Measurements from ENCODE around the gene UROC1. TPM values are rescaled to one million over a fixed set of nuclear protein-coding genes. Genes with fewer than 3 reads are reported as not detected.

Gene UROC1
- total and polyA plus RNA-seq, 2 donors (not counting 1 experiment from before 2014, with no cell fraction given): not detected

- no peaks in the 10 kb centered on the region for H4K20me1 ChIP-seq (ENCODE audit: control insufficient read depth, insufficient read depth, low read length, poor library complexity, severe bottlenecking)
- no peak overlapping the region for H2AFZ ChIP-seq (ENCODE audit: insufficient read depth, low read depth, low read length, poor library complexity, severe bottlenecking)
- H3K4me1 ChIP-seq (ENCODE audit: control insufficient read depth in 2 of 2, insufficient read depth in 2 of 2, low read length in 2 of 2): no peaks in the 10 kb centered on the region
- peaks cover 0 to 38% of the 10 kb centered on the region in 2 experiments for H3K36me3 ChIP-seq (replicated peaks in 1 of 2; ENCODE audit: control extremely low read depth in 1 of 2, control insufficient read depth in 1 of 2, extremely low read depth in 1 of 2, insufficient read depth in 2 of 2, low read length in 1 of 2)
- no peak overlapping the region for H3K9ac ChIP-seq (ENCODE audit: low read length)
- no peaks in the 10 kb centered on the region for H3K27me3 Mint-ChIP-seq
- intact Hi-C loops (cut with micrococcal nuclease): no loop called here
- TF ChIP-seq EZH2 (IDR thresholded peaks at IDR 0.05; ENCODE audit: borderline replicate concordance, insufficient read depth, low read depth, low read length, poor library complexity, severe bottlenecking) (no peak), CTCF (IDR thresholded peaks at IDR 0.05) (no peak)
- CTCF ChIA-PET: no interaction called here
- no peak for ATAC-seq (ENCODE audit: low read depth)
- no peaks in the 10 kb centered on the region for H3K79me2 ChIP-seq (ENCODE audit: control insufficient read depth, insufficient read depth, low read length)
- POLR2A ChIA-PET: no interaction called here
- no peak for DNase-seq
- H3K4me3 Mint-ChIP-seq: no peak overlapping the region
- no peak overlapping the region for H3K27ac ChIP-seq (ENCODE audit: low read length in 2 of 2)
- H3K4me1 Mint-ChIP-seq: no peaks in the 10 kb centered on the region
- no peaks in the 10 kb centered on the region for H3K9me3 ChIP-seq (ENCODE audit: control extremely low read depth in 1 of 3, control insufficient read depth in 2 of 3, insufficient read depth in 1 of 3, low read length in 2 of 3)
- no peaks in the 10 kb centered on the region for H3K9me3 Mint-ChIP-seq (ENCODE audit: insufficient read depth)
- 92% methylated on average over 15 of the region's 15 CpGs for WGBS (ENCODE audit: insufficient coverage)
- no peaks in the 10 kb centered on the region for H3K27me3 ChIP-seq (replicated peaks in 1 of 4; ENCODE audit: control extremely low read depth in 1 of 4, control insufficient read depth in 3 of 4, insufficient read depth in 4 of 4, low read length in 3 of 4)
- H3K27ac Mint-ChIP-seq: no peak overlapping the region
- no peak overlapping the region for H3K4me2 ChIP-seq (replicated peaks; ENCODE audit: low read depth, low read length, poor library complexity, severe bottlenecking)
- no peak overlapping the region for H3K4me3 ChIP-seq (ENCODE audit: control extremely low read depth in 1 of 5, extremely low read depth in 1 of 5, insufficient read depth in 1 of 5, low read depth in 2 of 5, low read length in 4 of 5)
These were observed 78.1 kb downstream of the UROC1 start for GRCh38 chr3:126439346-126439967.

- WGBS (ENCODE audit: insufficient coverage): 100% methylated on average over 8 of the region's 10 CpGs
- Mint-ChIP-seq H3K4me1 (no peaks in the 10 kb centered on the region), H3K9me3 (ENCODE audit: insufficient read depth) (no peaks in the 10 kb centered on the region), H3K27me3 (no peaks in the 10 kb centered on the region), H3K4me3 (no peak overlapping the region), H3K27ac (no peak overlapping the region)
- H3K36me3 ChIP-seq (replicated peaks in 1 of 2; ENCODE audit: control extremely low read depth in 1 of 2, control insufficient read depth in 1 of 2, extremely low read depth in 1 of 2, insufficient read depth in 2 of 2, low read length in 1 of 2): peaks cover 0 to 35% of the 10 kb centered on the region in 2 experiments
- H3K9me3 ChIP-seq (ENCODE audit: control extremely low read depth in 1 of 3, control insufficient read depth in 2 of 3, insufficient read depth in 1 of 3, low read length in 2 of 3): no peaks in the 10 kb centered on the region
- ChIA-PET CTCF (no interaction called here), POLR2A (no interaction called here)
- H3K9ac ChIP-seq (ENCODE audit: low read length): no peak overlapping the region
- H3K79me2 ChIP-seq (ENCODE audit: control insufficient read depth, insufficient read depth, low read length): no peaks in the 10 kb centered on the region
- H4K20me1 ChIP-seq (ENCODE audit: control insufficient read depth, insufficient read depth, low read length, poor library complexity, severe bottlenecking): no peaks in the 10 kb centered on the region
- H2AFZ ChIP-seq (ENCODE audit: insufficient read depth, low read depth, low read length, poor library complexity, severe bottlenecking): no peak overlapping the region
- TF ChIP-seq CTCF (IDR thresholded peaks at IDR 0.05): no peak
- TF ChIP-seq EZH2 (IDR thresholded peaks at IDR 0.05; ENCODE audit: borderline replicate concordance, insufficient read depth, low read depth, low read length, poor library complexity, severe bottlenecking): no peak
- H3K4me3 ChIP-seq (ENCODE audit: control extremely low read depth in 1 of 5, extremely low read depth in 1 of 5, insufficient read depth in 1 of 5, low read depth in 2 of 5, low read length in 4 of 5): no peak overlapping the region
- no peaks in the 10 kb centered on the region for H3K4me1 ChIP-seq (ENCODE audit: control insufficient read depth in 2 of 2, insufficient read depth in 2 of 2, low read length in 2 of 2)
- H3K4me2 ChIP-seq (replicated peaks; ENCODE audit: low read depth, low read length, poor library complexity, severe bottlenecking): no peak overlapping the region
- no peak overlapping the region for H3K27ac ChIP-seq (ENCODE audit: low read length in 2 of 2)
- intact Hi-C loops (cut with micrococcal nuclease): no loop called here
- no peak for DNase-seq
- H3K27me3 ChIP-seq (replicated peaks in 1 of 4; ENCODE audit: control extremely low read depth in 1 of 4, control insufficient read depth in 3 of 4, insufficient read depth in 4 of 4, low read length in 3 of 4): no peaks in the 10 kb centered on the region
- ATAC-seq (ENCODE audit: low read depth): no peak
These were observed 78.8 kb downstream of the UROC1 start for GRCh38 chr3:126438746-126439145.
